ENCODE measurements around the gene TMEM132D. TPM values are rescaled to one million over a fixed set of nuclear protein-coding genes. Genes with fewer than 3 reads are reported as not detected.

Gene TMEM132D
- total RNA-seq, 1 experiment from 2014 or later, result 1.4 TPM

GRCh38 chr12:129815846-129816245, 88.0 kb downstream of the TMEM132D start:
- Mint-ChIP-seq H3K27me3 (ENCODE audit: low read depth) (no peaks in the 10 kb centered on the region; the same call in 1 of the 2 replicates), H3K27ac (no peak overlapping the region), H3K4me3 (no peak overlapping the region), H3K36me3 (peaks cover 27% of the 10 kb centered on the region), H3K4me1 (no peaks in the 10 kb centered on the region), H3K9me3 (peaks cover 16% of the 10 kb centered on the region)
- no peak for ATAC-seq
- TF ChIP-seq SMAD3 (CRISPR knock-in tag; IDR thresholded peaks at IDR 0.05; ENCODE audit: borderline replicate concordance), result no peak
- no peak for TF ChIP-seq JAZF1 (CRISPR knock-in tag; IDR thresholded peaks at IDR 0.05)
- no peak for DNase-seq (ENCODE audit: low spot score)
- ChIA-PET CTCF (no interaction called here), POLR2A (no interaction called here)

GRCh38 chr12:129811963-129812362, 91.9 kb downstream of the TMEM132D start:
- CTCF ChIA-PET, result no interaction called here
- no peak for ATAC-seq
- Mint-ChIP-seq H3K4me1 (peaks cover 4% of the 10 kb centered on the region; the same call in 1 of the 2 replicates), H3K27ac (no peak overlapping the region), H3K36me3 (peaks cover 40% of the 10 kb centered on the region), H3K27me3 (ENCODE audit: low read depth) (peaks cover 4% of the 10 kb centered on the region), H3K4me3 (no peak overlapping the region), H3K9me3 (peaks cover 25% of the 10 kb centered on the region)
- no peak for TF ChIP-seq GRHL2 (CRISPR knock-in tag; IDR thresholded peaks at IDR 0.05; ENCODE audit: insufficient replicate concordance, severe bottlenecking)
- TF ChIP-seq RORB (CRISPR knock-in tag; IDR thresholded peaks at IDR 0.05), result no peak
- no peak for TF ChIP-seq SMAD4 (CRISPR knock-in tag; IDR thresholded peaks at IDR 0.05)
- no peak for TF ChIP-seq CREB1 (CRISPR knock-in tag; IDR thresholded peaks at IDR 0.05)
- TF ChIP-seq ZNF219 (CRISPR knock-in tag; IDR thresholded peaks at IDR 0.05; ENCODE audit: borderline replicate concordance), result no peak
- TF ChIP-seq, protein P1, sequence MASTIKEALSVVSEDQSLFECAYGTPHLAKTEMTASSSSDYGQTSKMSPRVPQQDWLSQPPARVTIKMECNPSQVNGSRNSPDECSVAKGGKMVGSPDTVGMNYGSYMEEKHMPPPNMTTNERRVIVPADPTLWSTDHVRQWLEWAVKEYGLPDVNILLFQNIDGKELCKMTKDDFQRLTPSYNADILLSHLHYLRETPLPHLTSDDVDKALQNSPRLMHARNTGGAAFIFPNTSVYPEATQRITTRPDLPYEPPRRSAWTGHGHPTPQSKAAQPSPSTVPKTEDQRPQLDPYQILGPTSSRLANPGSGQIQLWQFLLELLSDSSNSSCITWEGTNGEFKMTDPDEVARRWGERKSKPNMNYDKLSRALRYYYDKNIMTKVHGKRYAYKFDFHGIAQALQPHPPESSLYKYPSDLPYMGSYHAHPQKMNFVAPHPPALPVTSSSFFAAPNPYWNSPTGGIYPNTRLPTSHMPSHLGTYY (CRISPR knock-in tag; IDR thresholded peaks at IDR 0.05), result no peak
- TF ChIP-seq FOXP1 (CRISPR knock-in tag; IDR thresholded peaks at IDR 0.05; ENCODE audit: borderline replicate concordance), result no peak
- TF ChIP-seq, protein P2, sequence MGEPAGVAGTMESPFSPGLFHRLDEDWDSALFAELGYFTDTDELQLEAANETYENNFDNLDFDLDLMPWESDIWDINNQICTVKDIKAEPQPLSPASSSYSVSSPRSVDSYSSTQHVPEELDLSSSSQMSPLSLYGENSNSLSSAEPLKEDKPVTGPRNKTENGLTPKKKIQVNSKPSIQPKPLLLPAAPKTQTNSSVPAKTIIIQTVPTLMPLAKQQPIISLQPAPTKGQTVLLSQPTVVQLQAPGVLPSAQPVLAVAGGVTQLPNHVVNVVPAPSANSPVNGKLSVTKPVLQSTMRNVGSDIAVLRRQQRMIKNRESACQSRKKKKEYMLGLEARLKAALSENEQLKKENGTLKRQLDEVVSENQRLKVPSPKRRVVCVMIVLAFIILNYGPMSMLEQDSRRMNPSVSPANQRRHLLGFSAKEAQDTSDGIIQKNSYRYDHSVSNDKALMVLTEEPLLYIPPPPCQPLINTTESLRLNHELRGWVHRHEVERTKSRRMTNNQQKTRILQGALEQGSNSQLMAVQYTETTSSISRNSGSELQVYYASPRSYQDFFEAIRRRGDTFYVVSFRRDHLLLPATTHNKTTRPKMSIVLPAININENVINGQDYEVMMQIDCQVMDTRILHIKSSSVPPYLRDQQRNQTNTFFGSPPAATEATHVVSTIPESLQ (CRISPR knock-in tag; IDR thresholded peaks at IDR 0.05), result no peak
- no peak for TF ChIP-seq GABPB1 (CRISPR knock-in tag; IDR thresholded peaks at IDR 0.05)
- TF ChIP-seq NR2C2 (CRISPR knock-in tag; IDR thresholded peaks at IDR 0.05), result no peak
- no peak for TF ChIP-seq ESRRA (CRISPR knock-in tag; IDR thresholded peaks at IDR 0.05; ENCODE audit: borderline replicate concordance)
- no peak for TF ChIP-seq SOX15 (CRISPR knock-in tag; IDR thresholded peaks at IDR 0.05)
- no peak for TF ChIP-seq SMAD3 (CRISPR knock-in tag; IDR thresholded peaks at IDR 0.05; ENCODE audit: borderline replicate concordance)
- POLR2A ChIA-PET, result no interaction called here
- no peak for DNase-seq (ENCODE audit: low spot score)

DNA sequence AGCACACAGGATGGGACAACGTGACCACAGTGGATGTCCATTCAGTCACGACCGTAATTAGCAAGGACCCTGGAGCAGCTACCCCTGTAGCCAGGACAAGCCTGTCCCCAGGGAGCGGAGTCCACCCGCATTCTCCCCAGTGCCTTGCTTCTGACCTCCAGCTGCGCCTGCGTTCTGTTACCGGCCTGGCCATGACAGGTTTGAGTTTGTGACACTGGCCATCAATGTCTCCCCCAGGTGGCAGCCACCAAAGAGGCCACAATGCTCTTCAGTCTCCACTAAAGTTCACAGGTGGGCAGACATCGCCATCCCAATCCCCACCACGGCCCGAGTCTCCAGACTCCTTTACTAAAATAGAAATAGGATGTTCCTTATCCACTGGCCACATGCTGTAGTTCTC, 96.7 kb downstream of the TMEM132D start:
- Mint-ChIP-seq H3K4me1 (peaks cover 4% of the 10 kb centered on the region; the same call in 1 of the 2 replicates), H3K36me3 (peaks cover 26% of the 10 kb centered on the region), H3K4me3 (no peak overlapping the region), H3K27me3 (ENCODE audit: low read depth) (peaks cover 4% of the 10 kb centered on the region), H3K9me3 (peaks cover 25% of the 10 kb centered on the region), H3K27ac (no peak overlapping the region)
- POLR2A ChIA-PET, result no interaction called here
- DNase-seq (ENCODE audit: low spot score), result no peak
- TF ChIP-seq MAX (CRISPR knock-in tag; IDR thresholded peaks at IDR 0.05) (no peak), IRF2 (CRISPR knock-in tag; IDR thresholded peaks at IDR 0.05; ENCODE audit: borderline replicate concordance, low read depth) (no peak), ZNF317 (CRISPR knock-in tag; IDR thresholded peaks at IDR 0.05; ENCODE audit: borderline replicate concordance, low read depth) (no peak), ELF4 (CRISPR knock-in tag; IDR thresholded peaks at IDR 0.05; ENCODE audit: low read depth) (no peak), JAZF1 (CRISPR knock-in tag; IDR thresholded peaks at IDR 0.05) (no peak), FOXP1 (CRISPR knock-in tag; IDR thresholded peaks at IDR 0.05; ENCODE audit: borderline replicate concordance) (no peak), GABPB1 (CRISPR knock-in tag; IDR thresholded peaks at IDR 0.05) (no peak), ATF2 (CRISPR knock-in tag; IDR thresholded peaks at IDR 0.05; ENCODE audit: borderline replicate concordance, low read depth) (no peak), PRDM15 (CRISPR knock-in tag; IDR thresholded peaks at IDR 0.05) (no peak), SOX15 (CRISPR knock-in tag; IDR thresholded peaks at IDR 0.05) (no peak)
- TF ChIP-seq, protein P1 (CRISPR knock-in tag; IDR thresholded peaks at IDR 0.05), result no peak
- CTCF ChIA-PET, result no interaction called here
- ATAC-seq, result no peak

All from WTC11 (cell line).